HCT116 (cell line): ENCODE results near the gene MAN2C1. TPM values are rescaled to one million over a fixed set of nuclear protein-coding genes. Genes with fewer than 3 reads are reported as not detected.

ENCODE experiments used
- ATAC-seq: fragments of 200-7000 bp; cut with Tn5 transposase; 2 replicates; pipeline ENCODE4 v1.9.1; 2020; ENCODE audit warnings: mild to moderate bottlenecking, moderate library complexity
- BruUV-seq: library from RNA; stranded (reverse); fragments of 400-500 nt; replicated peaks from 2 replicates; lab custom pipeline; 2021; lab: Mats Ljungman, UMichigan
- CTCF ChIA-PET: fragments of 300-600 bp; sonication (Branson Sonifier 250); formaldehyde crosslinking; loops from one replicate; lab custom pipeline; 2021; ENCODE audit warnings: antibody characterized with exemption; lab: Charles Lee
- POLR2A ChIA-PET: fragments of 300-600, 350-600 bp; sonication (Branson Sonifier 250); formaldehyde crosslinking; loops from one replicate; lab custom pipeline; 2021; ENCODE audit warnings: antibody characterized with exemption; lab: Charles Lee
- RAD21 ChIA-PET, 2 experiments: fragments of 300-600 bp; sonication (Branson Sonifier 250); formaldehyde crosslinking; loops; one replicate each; lab custom pipeline; 2023; ENCODE audit warnings: low total read pairs in 2 of 2; ENCODE audit not compliant: uncharacterized antibody in 2 of 2, unreplicated experiment in 2 of 2, low non-redundant PET in 1 of 2; lab: Charles Lee
- DNase-seq: peaks from one replicate; pipeline ENCODE4 v3.0.0-alpha.2; 2010; ENCODE audit warnings: low read depth, low spot score
- H2AFZ ChIP-seq: fragments of 200-600 bp; shearing (Covaris generic), sonication (generic); 2 replicates; pipeline ENCODE4 v1.6.1; 2017; ENCODE audit warnings: low read depth, mixed run types, mixed read lengths, antibody characterized with exemption, low read length; ENCODE audit not compliant: poor library complexity, severe bottlenecking
- H3K27ac ChIP-seq: 2 replicates; pipeline ENCODE4 v1.5.1; 2012; ENCODE audit warnings: low read depth, low read length
- H3K27me3 ChIP-seq: fragments of 200-600 bp; sonication (generic); 2 replicates; pipeline ENCODE4 v1.6.1; 2016; ENCODE audit warnings: mixed run types, low read length, mixed read lengths; ENCODE audit not compliant: insufficient read depth
- H3K36me3 ChIP-seq, 2 experiments: fragments of 200-500 bp in 1 of 2; fragments of 200-600 bp in 1 of 2; sonication (Bioruptor generic) in 1 of 2; sonication (generic) in 1 of 2; 2 replicates each; pipeline versions ENCODE4 v1.5.1 to v1.6.1; 2014 to 2016; ENCODE audit warnings: low read length in 2 of 2, inconsistent platforms in 1 of 2, mixed read lengths in 1 of 2, mixed run types in 1 of 2; ENCODE audit not compliant: insufficient read depth in 2 of 2, control insufficient read depth in 1 of 2
- H3K4me1 ChIP-seq, 2 experiments: fragments of 200-600 bp in 1 of 2; sonication (generic) in 1 of 2; 2 replicates each; pipeline versions ENCODE4 v1.5.1 to v1.6.1; 2012 to 2017; ENCODE audit warnings: low read length in 2 of 2, inconsistent platforms in 1 of 2, mild to moderate bottlenecking in 1 of 2, mixed read lengths in 1 of 2, mixed run types in 1 of 2, moderate library complexity in 1 of 2; ENCODE audit not compliant: insufficient read depth in 2 of 2, control insufficient read depth in 1 of 2
- H3K4me2 ChIP-seq: fragments of 200-600 bp; sonication (generic); 2 replicates; pipeline ENCODE4 v1.6.1; 2017; ENCODE audit warnings: mixed run types, low read length, mixed read lengths
- H3K4me3 ChIP-seq, 2 experiments: fragments of 200-600 bp in 1 of 2; sonication (generic) in 1 of 2; replicated peaks in 1 of 2; 2 replicates each; pipeline ENCODE4 v1.5.1; 2011 to 2016; ENCODE audit warnings: low read length in 2 of 2, control low read depth in 1 of 2, low read depth in 1 of 2, mild to moderate bottlenecking in 1 of 2, mixed read lengths in 1 of 2, mixed run types in 1 of 2
- H3K79me2 ChIP-seq: fragments of 200-600 bp; sonication (generic); 2 replicates; pipeline ENCODE4 v1.6.1; 2017; ENCODE audit warnings: mild to moderate bottlenecking, mixed run types, low read length, moderate library complexity, mixed read lengths; ENCODE audit not compliant: insufficient read depth
- H3K9ac ChIP-seq: fragments of 200-600 bp; sonication (generic); 2 replicates; pipeline ENCODE4 v1.6.1; 2016; ENCODE audit warnings: low read length, mixed read lengths
- H3K9me2 ChIP-seq: fragments of 200-600 bp; sonication (generic), shearing (Covaris generic); 2 replicates; pipeline ENCODE4 v1.6.1; 2017; ENCODE audit warnings: mixed run types, mild to moderate bottlenecking, moderate library complexity; ENCODE audit not compliant: insufficient read depth
- H3K9me3 ChIP-seq, 2 experiments: fragments of 200-500 bp in 1 of 2; fragments of 200-600 bp in 1 of 2; sonication (Bioruptor generic) in 1 of 2; sonication (generic) in 1 of 2; 2 replicates each; pipeline ENCODE4 v1.6.1; 2014 to 2017; ENCODE audit warnings: low read length in 2 of 2, mixed read lengths in 2 of 2, inconsistent platforms in 1 of 2, low read depth in 1 of 2, mild to moderate bottlenecking in 1 of 2, mixed run types in 1 of 2, moderate library complexity in 1 of 2; ENCODE audit not compliant: control insufficient read depth in 1 of 2, insufficient read depth in 1 of 2
- H4K20me1 ChIP-seq: fragments of 200-600 bp; sonication (generic), shearing (Covaris generic); 2 replicates; pipeline ENCODE4 v1.6.1; 2017; ENCODE audit warnings: mixed run types, mild to moderate bottlenecking, moderate library complexity; ENCODE audit not compliant: insufficient read depth
- EZH2 ChIP-seq: fragments of 200-600 bp; sonication (generic); IDR thresholded peaks from 2 replicates; pipeline ENCODE4 v1.6.1; 2017; ENCODE audit warnings: antibody characterized with exemption, mixed run types
- FOSL1 ChIP-seq: IDR thresholded peaks from 2 replicates; pipeline ENCODE4 v1.6.1; 2012; ENCODE audit warnings: low read depth
- RAD21 ChIP-seq: IDR thresholded peaks from 2 replicates; pipeline ENCODE4 v1.6.1; 2012; ENCODE audit warnings: low read depth, mild to moderate bottlenecking
- SRF ChIP-seq: IDR thresholded peaks from 2 replicates; pipeline ENCODE4 v1.6.1; 2012; ENCODE audit warnings: low read depth
- intact Hi-C: fragments of 100-400 bp; cut with micrococcal nuclease; formaldehyde crosslinking; loops from 2 replicates; pipeline ENCODE4 v1.10.0; 2022
- total RNA-seq: library from RNA; stranded (reverse); gene quantifications from one replicate; pipeline ENCODE4 v1.2.1, GENCODE V29; 2021; ENCODE audit not compliant: unreplicated experiment
- TF ChIP-seq, protein P1 (sequence below): IDR thresholded peaks from 2 replicates; pipeline ENCODE4 v1.6.1; 2011; ENCODE audit warnings: mild to moderate bottlenecking, low read length, moderate library complexity; ENCODE audit not compliant: insufficient replicate concordance; ENCODE audit errors: extremely low read depth

The MAN2C1 gene
- total RNA-seq, 1 experiment from 2014 or later, result 118 TPM

DNA sequence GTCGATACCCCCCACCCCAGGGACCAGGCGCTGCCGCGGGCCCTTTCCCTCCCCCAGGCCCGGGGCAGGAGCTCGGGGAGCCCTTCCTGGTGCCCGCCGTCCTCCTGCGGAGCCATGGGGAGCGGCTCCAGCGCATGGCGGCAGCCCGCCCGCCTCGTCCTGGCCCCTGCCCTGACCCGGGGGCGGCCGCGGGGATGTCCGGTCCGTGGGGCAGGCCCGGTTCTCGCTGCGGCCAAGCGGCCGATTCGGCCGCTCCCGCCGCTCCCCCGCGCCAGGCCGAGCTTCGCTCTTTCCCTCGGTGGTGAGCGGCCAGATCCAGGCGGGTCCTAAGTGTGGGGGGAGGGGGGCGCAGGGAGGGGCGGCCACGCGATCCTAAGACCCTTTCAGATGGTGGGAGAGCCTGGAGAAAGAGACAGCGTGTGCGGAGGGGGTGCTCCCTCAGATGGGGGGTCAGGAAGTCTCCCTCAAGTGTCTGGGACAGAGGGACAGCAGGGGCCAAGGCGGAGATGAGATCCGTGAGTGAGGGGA is 20.3 kb downstream of the MAN2C1 start:
- H3K79me2 ChIP-seq, result no peaks in the 10 kb centered on the region
- H3K9me3 ChIP-seq, result no peaks in the 10 kb centered on the region
- no peaks in the 10 kb centered on the region for H3K36me3 ChIP-seq
- RAD21 ChIA-PET, result interaction anchor here in 1 of 2 experiments (0.6 kb wide), 1 partner anchor 300 kb away, joined by 6 read pairs; the partner anchor contains the start of gene SNX33
- BruUV-seq, result no TSS peak
- no peaks in the 10 kb centered on the region for H3K27me3 ChIP-seq
- intact Hi-C loops, result no loop called here
- no peak overlapping the region for H2AFZ ChIP-seq
- CTCF ChIA-PET, result no interaction called here
- DNase-seq (no peak), ATAC-seq (peak; percentile 1; the same call in 1 of the 2 replicates)
- H3K27ac ChIP-seq, result peak overlapping the region; percentile 85
- POLR2A ChIA-PET, result no interaction called here
- peaks cover 6 to 15% of the 10 kb centered on the region in 2 experiments; a peak in 3 of 4 replicates for H3K4me1 ChIP-seq
- peak overlapping the region; percentile 81 for H3K9ac ChIP-seq
- H3K9me2 ChIP-seq, result no peaks in the 10 kb centered on the region
- TF ChIP-seq SRF (no peak), RAD21 (no peak), FOSL1 (no peak), EZH2 (no peak)
- TF ChIP-seq, protein P1, sequence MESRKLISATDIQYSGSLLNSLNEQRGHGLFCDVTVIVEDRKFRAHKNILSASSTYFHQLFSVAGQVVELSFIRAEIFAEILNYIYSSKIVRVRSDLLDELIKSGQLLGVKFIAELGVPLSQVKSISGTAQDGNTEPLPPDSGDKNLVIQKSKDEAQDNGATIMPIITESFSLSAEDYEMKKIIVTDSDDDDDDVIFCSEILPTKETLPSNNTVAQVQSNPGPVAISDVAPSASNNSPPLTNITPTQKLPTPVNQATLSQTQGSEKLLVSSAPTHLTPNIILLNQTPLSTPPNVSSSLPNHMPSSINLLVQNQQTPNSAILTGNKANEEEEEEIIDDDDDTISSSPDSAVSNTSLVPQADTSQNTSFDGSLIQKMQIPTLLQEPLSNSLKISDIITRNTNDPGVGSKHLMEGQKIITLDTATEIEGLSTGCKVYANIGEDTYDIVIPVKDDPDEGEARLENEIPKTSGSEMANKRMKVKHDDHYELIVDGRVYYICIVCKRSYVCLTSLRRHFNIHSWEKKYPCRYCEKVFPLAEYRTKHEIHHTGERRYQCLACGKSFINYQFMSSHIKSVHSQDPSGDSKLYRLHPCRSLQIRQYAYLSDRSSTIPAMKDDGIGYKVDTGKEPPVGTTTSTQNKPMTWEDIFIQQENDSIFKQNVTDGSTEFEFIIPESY, result no peak
- H3K4me2 ChIP-seq, result peak overlapping the region; percentile 93
- peak overlapping the region; percentile 78 to 87 for H3K4me3 ChIP-seq
- H4K20me1 ChIP-seq, result no peaks in the 10 kb centered on the region
